B cell (primary cell): Measurements from ENCODE around the gene ARF5. TPM values are rescaled to one million over a fixed set of nuclear protein-coding genes. Genes with fewer than 3 reads are reported as not detected.
"Not testable (repeated sequence)": the region's sequence is repeated elsewhere in the genome, so short reads cannot be mapped to it uniquely, and the experiment has no call there.

Source experiments
- ATAC-seq: fragments of 200-7000 bp; cut with Tn5 transposase; one replicate; pipeline ENCODE4 v1.10.0; 2021; ENCODE audit warnings: low read depth, mild to moderate bottlenecking, moderate number of reproducible peaks, moderate library complexity
- CTCF ChIA-PET: fragments of 350-600 bp; sonication (Branson Sonifier 250); formaldehyde crosslinking; loops from one replicate; lab custom pipeline; 2021; ENCODE audit warnings: antibody characterized with exemption, inconsistent platforms; lab: Charles Lee
- POLR2A ChIA-PET: fragments of 350-600 bp; sonication (Branson Sonifier 250); formaldehyde crosslinking; loops from one replicate; lab custom pipeline; 2021; ENCODE audit warnings: antibody characterized with exemption; lab: Charles Lee
- DNase-seq: peaks from one replicate; pipeline ENCODE4 v3.0.0; 2013
- H2AFZ ChIP-seq: 2 replicates; pipeline ENCODE4 v1.6.1; 2012; ENCODE audit warnings: mild to moderate bottlenecking, low read depth, low read length; ENCODE audit not compliant: insufficient read depth, poor library complexity, severe bottlenecking
- H3K27ac ChIP-seq, 2 donors: 1 replicate in 1 of 2; 2 replicates in 1 of 2; pipeline ENCODE4 v1.5.1; 2012 to 2013; ENCODE audit warnings: low read length in 2 of 2, mild to moderate bottlenecking in 2 of 2, moderate library complexity in 1 of 2
- H3K27me3 ChIP-seq, 4 experiments: fragments of 200-600 bp in 1 of 4; sonication (generic) in 1 of 4; replicated peaks in 1 of 4; 1 replicate in 2 of 4; 2 replicates in 2 of 4; pipeline versions ENCODE4 v1.6.1 to v1.7.0; 2013 to 2016; ENCODE audit warnings: low read length in 3 of 4, mild to moderate bottlenecking in 2 of 4, mixed read lengths in 1 of 4, moderate library complexity in 1 of 4; ENCODE audit not compliant: insufficient read depth in 4 of 4, control insufficient read depth in 3 of 4; ENCODE audit errors: control extremely low read depth in 1 of 4
- H3K36me3 ChIP-seq, 2 experiments: replicated peaks in 1 of 2; 1 replicate in 1 of 2; 2 replicates in 1 of 2; pipeline versions ENCODE4 v1.6.1 to v1.7.1; 2013; ENCODE audit warnings: low read length in 1 of 2; ENCODE audit not compliant: insufficient read depth in 2 of 2, control insufficient read depth in 1 of 2; ENCODE audit errors: control extremely low read depth in 1 of 2, extremely low read depth in 1 of 2
- H3K4me1 ChIP-seq, 2 donors: fragments of 200-600 bp in 1 of 2; sonication (generic) in 1 of 2; 1 replicate in 1 of 2; 2 replicates in 1 of 2; pipeline versions ENCODE4 v1.5.1 to v1.6.1; 2013 to 2017; ENCODE audit warnings: low read length in 2 of 2; ENCODE audit not compliant: control insufficient read depth in 2 of 2, insufficient read depth in 2 of 2
- H3K4me2 ChIP-seq: replicated peaks from 2 replicates; pipeline ENCODE3; 2012; ENCODE audit warnings: mild to moderate bottlenecking, low read depth, low read length; ENCODE audit not compliant: poor library complexity, severe bottlenecking
- H3K4me3 ChIP-seq, 5 experiments: fragments of 200-600 bp in 1 of 5; sonication (generic) in 1 of 5; 1 replicate in 3 of 5; 2 replicates in 2 of 5; pipeline versions ENCODE4 v1.5.1 to v1.7.0; 2011 to 2016; ENCODE audit warnings: low read length in 4 of 5, mild to moderate bottlenecking in 4 of 5, low read depth in 2 of 5, control low read depth in 1 of 5, moderate library complexity in 1 of 5; ENCODE audit not compliant: insufficient read depth in 1 of 5; ENCODE audit errors: control extremely low read depth in 1 of 5, extremely low read depth in 1 of 5
- H3K79me2 ChIP-seq: fragments of 200-600 bp; sonication (generic); one replicate; pipeline ENCODE4 v1.6.0; 2016; ENCODE audit warnings: low read length; ENCODE audit not compliant: control insufficient read depth, insufficient read depth
- H3K9ac ChIP-seq: fragments of 200-600 bp; sonication (generic); 2 replicates; pipeline ENCODE4 v1.6.1; 2017; ENCODE audit warnings: mild to moderate bottlenecking, low read length, moderate library complexity
- H3K9me3 ChIP-seq, 3 donors: one replicate each; pipeline versions ENCODE4 v1.6.1 to v1.7.1; 2013; ENCODE audit warnings: low read length in 2 of 3; ENCODE audit not compliant: control insufficient read depth in 2 of 3, insufficient read depth in 1 of 3; ENCODE audit errors: control extremely low read depth in 1 of 3
- H4K20me1 ChIP-seq: 2 replicates; pipeline ENCODE4 v1.6.0; 2012; ENCODE audit warnings: mild to moderate bottlenecking, low read length; ENCODE audit not compliant: insufficient read depth, control insufficient read depth, poor library complexity, severe bottlenecking
- H3K27ac Mint-ChIP-seq: one replicate; pipeline ENCODE4 v1.8.0; 2021; ENCODE audit warnings: mixed read lengths
- H3K27me3 Mint-ChIP-seq: one replicate; pipeline ENCODE4 v1.8.0; 2021; ENCODE audit warnings: mixed read lengths
- H3K4me1 Mint-ChIP-seq: one replicate; pipeline ENCODE4 v1.8.0; 2021; ENCODE audit warnings: mixed read lengths
- H3K4me3 Mint-ChIP-seq: one replicate; pipeline ENCODE4 v1.8.0; 2021; ENCODE audit warnings: mixed read lengths
- H3K9me3 Mint-ChIP-seq: one replicate; pipeline ENCODE4 v1.8.0; 2022; ENCODE audit warnings: mixed read lengths; ENCODE audit not compliant: insufficient read depth
- CTCF ChIP-seq: fragments of 200-600 bp; IDR thresholded peaks from one replicate; pipeline ENCODE4 v1.8.0; 2022; ENCODE audit warnings: antibody characterized with exemption, mild to moderate bottlenecking
- EZH2 ChIP-seq: IDR thresholded peaks from 2 replicates; pipeline ENCODE4 v1.6.1; 2012; ENCODE audit warnings: borderline replicate concordance, low read depth, mild to moderate bottlenecking, moderate library complexity, low read length; ENCODE audit not compliant: insufficient read depth, poor library complexity, severe bottlenecking
- WGBS: methylation state at CpG from one replicate; pipeline ENCODE4 v1.1.5; 2013; ENCODE audit warnings: missing lambda C conversion rate; ENCODE audit not compliant: insufficient coverage; 5-methylcytosine and 5-hydroxymethylcytosine counted together
- intact Hi-C: fragments of 100-400 bp; cut with micrococcal nuclease; formaldehyde crosslinking; loops from one replicate; pipeline ENCODE4 v1.10.0; 2022
- polyA plus RNA-seq: library from polyadenylated mRNA; depleted of rRNA; stranded (reverse); fragments of >200 nt; gene quantifications from 2 replicates; pipeline ENCODE4 v1.2.3, GENCODE V29; 2012
- total RNA-seq, 2 donors: library from RNA; stranded (reverse); fragments of 120-200 nt in 1 of 2; gene quantifications; 1 replicate in 1 of 2; 2 replicates in 1 of 2; pipeline versions ENCODE4 v1.2.3 to v1.2.4, GENCODE V29; 2013 to 2022

The ARF5 gene
- total and polyA plus RNA-seq, 2 donors (not counting 1 experiment from before 2014, with no cell fraction given): 77.1 to 234 TPM

GRCh38 chr7:127566242-127566641 lies 22.0 kb upstream of the ARF5 start:
- Histone ChIP-seq H4K20me1 (no peaks in the 10 kb centered on the region), H3K4me2 (no peak overlapping the region), H3K27me3 (no peaks in the 10 kb centered on the region), H3K79me2 (no peaks in the 10 kb centered on the region), H3K9me3 (no peaks in the 10 kb centered on the region), H3K27ac (no peak overlapping the region), H3K9ac (no peak overlapping the region), H3K4me3 (no peak overlapping the region), H3K36me3 (no peaks in the 10 kb centered on the region), H2AFZ (no peak overlapping the region), H3K4me1 (no peaks in the 10 kb centered on the region)
- Mint-ChIP-seq H3K27ac (no peak overlapping the region), H3K4me1 (no peaks in the 10 kb centered on the region), H3K27me3 (no peaks in the 10 kb centered on the region), H3K4me3 (no peak overlapping the region), H3K9me3 (no peaks in the 10 kb centered on the region)
- ChIA-PET POLR2A (no interaction called here), CTCF (no interaction called here)
- ATAC-seq (no peak), DNase-seq (no peak)
- WGBS: 83% methylated on average over 1 of the region's 3 CpGs
- intact Hi-C loops: no loop called here
- TF ChIP-seq EZH2 (no peak), CTCF (no peak)

GRCh38 chr7:127568034-127568433 lies 20.2 kb upstream of the ARF5 start:
- DNase-seq, H3K4me3 ChIP-seq, H3K9ac ChIP-seq, H3K4me1 ChIP-seq, H3K4me1 Mint-ChIP-seq, H3K4me3 Mint-ChIP-seq, H3K27ac Mint-ChIP-seq, CTCF ChIA-PET, H4K20me1 ChIP-seq, H2AFZ ChIP-seq, intact Hi-C loops, POLR2A ChIA-PET, ATAC-seq, H3K4me2 ChIP-seq, H3K27ac ChIP-seq, H3K9me3 Mint-ChIP-seq, H3K36me3 ChIP-seq, H3K79me2 ChIP-seq, H3K27me3 Mint-ChIP-seq, H3K27me3 ChIP-seq, H3K9me3 ChIP-seq: not testable (repeated sequence)
- no CpG with 5 or more reads among the region's 3 CpGs for WGBS
